LHCN-M2 (cell line): ENCODE results near the gene INPPL1. TPM values are rescaled to one million over a fixed set of nuclear protein-coding genes. Genes with fewer than 3 reads are reported as not detected.
"Not testable (repeated sequence)": the region's sequence is repeated elsewhere in the genome, so short reads cannot be mapped to it uniquely, and the experiment has no call there.

Experiments
- DNase-seq: peaks from one replicate; pipeline ENCODE4 v3.0.0-alpha.2; 2012; ENCODE audit warnings: low read depth
- total RNA-seq: library from RNA; depleted of rRNA; stranded (reverse); fragments of >200 nt; gene quantifications from 2 replicates; pipeline ENCODE4 v1.2.3, GENCODE V29; 2014

Gene INPPL1
- total RNA-seq, 1 experiment from 2014 or later = 140 TPM

DNA sequence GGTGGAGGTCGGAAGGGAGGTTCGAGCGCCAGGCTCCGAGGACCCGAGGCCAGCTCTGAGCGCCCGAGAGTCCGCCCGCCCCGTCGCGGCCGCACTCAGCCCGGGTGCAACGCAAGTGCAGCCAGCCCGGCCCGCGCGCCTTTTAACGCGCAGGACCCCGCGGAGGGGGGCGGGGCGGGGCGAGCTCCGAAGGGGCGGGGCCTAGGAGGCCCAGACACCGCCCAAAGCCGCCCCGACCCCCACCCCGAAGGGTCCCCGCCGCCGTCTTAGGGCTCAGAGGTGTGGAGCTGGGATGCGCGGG lies 19.4 kb downstream of the INPPL1 start, which contains the start of gene PHOX2A:
PHOX2A (minus strand) TSS at position 117 of the 301 bp plus-strand sequence. CDS start 172 bp downstream, outside the sequence.
- no peak for DNase-seq

- DNase-seq = no peak
Observed at GRCh38 chr11:72244361-72245262, 20.0 kb downstream of the INPPL1 start.

DNA sequence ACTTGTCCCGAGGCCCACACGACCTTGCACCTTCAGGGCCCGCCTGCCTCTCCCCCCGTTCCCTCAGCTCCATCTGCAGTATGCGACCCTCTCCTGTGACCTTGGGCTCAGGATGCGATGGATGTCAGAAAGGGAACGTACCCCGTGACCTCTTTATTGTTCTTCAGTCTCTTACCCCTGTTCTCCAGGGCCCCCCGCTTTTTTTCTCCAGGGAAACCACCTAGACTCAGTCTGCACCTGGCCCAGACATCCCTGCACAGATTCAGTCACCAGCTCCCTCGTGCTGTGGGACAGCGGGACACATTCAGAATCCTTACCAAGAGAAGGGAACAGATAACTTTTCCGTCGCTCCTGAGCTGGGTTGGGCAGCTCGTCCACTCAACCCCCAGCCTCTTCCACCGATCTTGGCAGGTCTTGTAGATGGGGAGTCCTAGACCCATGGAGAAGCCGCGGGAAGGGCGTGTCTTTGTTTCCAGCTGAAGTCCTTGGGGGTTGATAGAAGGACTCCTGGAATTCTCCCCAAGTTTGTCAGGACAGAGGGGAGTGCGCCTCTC lies 20.8 kb downstream of the INPPL1 start:
- DNase-seq = no peak

DNA sequence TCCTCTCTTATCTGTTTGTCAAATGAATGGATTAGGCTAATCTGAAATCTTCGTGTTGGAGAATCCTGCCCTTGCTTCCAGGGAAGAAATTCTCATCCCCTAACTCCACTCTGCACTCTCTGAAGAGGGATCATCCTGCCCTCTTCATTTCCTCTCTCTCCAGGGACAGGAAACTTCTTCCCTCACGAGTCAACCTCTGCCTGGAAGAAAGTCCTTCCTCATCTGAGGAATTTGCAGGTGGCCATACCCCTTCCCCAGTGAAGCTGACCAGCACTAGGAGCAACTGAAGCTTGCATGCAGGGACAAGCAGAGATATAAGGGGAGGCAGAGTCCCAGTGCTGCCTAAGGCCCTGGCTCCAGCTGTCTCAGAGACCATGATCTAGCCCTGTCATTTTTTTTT lies 23.0 kb downstream of the INPPL1 start:
- DNase-seq = no peak

DNA sequence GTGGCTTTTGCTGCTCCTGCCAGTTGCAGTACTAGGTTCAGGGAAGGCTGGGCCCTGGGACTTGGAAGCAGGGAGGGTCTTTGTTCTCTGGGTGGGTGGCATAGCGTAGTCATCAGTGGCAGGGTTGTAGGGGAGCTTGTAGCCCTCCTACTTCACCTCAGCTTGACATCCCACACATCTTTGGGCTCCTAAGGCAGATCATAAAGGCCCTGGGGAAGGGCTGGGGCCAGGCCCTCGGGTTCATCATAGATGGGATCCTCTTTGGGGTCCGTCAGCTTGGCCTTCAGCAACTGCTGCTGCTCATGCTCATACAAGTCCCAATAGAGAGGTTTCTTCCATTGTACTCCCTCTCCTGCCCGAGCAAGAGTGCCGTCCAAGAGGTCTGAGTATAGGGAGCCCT lies 25.4 kb downstream of the INPPL1 start:
- DNase-seq = no peak

GRCh38 chr11:72250661-72251464 lies 26.3 kb downstream of the INPPL1 start:
- DNase-seq = no peak

DNA sequence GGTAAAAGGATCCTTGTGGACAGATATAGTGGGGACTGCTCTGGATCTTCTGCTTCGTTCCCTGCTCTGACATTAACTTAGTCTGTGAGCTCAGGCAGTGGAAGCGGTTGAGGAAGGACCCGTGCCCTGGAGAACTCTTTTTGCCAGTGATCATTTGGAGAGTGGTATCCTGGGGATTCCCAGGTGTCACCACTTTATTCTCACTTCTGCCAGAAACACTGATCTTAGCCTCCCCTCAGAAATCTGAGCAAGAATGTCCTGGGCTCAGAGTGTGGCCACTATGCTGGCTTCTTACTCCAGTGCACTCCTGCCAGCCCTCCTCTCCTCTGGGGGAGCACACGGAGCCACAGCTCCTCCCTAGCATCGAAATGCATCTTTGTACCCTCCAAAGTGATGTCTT lies 27.0 kb downstream of the INPPL1 start:
- DNase-seq = no peak

- DNase-seq = no peak
Observed at GRCh38 chr11:72253392-72253791, 28.8 kb downstream of the INPPL1 start.

DNA sequence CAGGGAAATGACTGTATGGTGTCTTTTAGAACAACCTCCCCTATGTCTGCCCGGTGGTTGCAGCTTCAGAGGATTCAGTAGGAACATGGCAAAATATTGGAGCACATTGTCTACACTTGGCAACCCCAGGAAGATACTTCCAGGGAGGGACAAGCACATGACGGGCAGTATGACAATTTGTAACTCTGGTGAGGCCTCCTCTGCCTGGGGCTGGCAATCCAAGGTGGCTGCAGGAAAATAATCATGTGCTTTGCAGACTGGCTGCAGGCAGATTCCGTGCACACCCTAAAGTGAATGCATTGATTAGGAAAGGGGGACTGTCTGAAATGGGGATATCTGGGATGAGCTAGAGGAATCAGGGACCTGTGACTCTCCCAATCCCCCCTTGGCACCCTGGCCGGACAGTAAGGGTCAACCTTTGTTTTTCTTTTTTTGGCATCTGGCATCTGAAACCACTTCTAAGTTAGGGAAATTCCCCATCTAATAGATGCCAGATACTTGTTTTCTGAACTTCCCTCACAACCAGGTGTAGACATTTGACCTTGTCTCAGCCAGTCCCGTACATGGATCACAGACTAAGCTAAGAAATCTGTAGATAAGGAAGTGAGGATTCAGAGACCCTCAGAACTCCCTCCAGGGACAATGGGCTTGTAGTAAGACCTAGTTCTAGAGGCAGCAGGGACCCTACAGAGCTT lies 29.9 kb downstream of the INPPL1 start:
- no peak for DNase-seq

DNA sequence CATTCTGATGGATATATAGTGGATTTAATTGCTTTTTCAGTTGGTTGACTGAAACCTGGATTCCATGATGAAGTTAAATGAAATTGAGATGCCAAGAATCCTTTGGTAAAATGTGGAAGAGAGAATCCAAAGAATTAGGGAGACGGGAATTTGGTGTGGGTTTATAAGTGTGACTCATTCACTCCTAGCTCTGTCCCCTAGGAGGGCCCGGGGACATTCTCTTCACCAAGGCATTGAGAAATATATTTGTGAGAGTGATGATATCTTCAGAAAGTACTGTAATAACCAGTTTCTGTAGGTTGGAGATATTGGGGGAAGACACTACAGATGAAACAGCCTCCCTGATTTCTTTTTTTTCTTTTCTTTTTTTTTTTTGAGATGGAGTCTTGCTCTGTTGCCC lies 33.0 kb downstream of the INPPL1 start:
- DNase-seq = no peak

GRCh38 chr11:72259490-72259889 lies 34.9 kb downstream of the INPPL1 start:
- DNase-seq = no peak

- no peak for DNase-seq
Observed at GRCh38 chr11:72260574-72260973, 36.0 kb downstream of the INPPL1 start.

DNA sequence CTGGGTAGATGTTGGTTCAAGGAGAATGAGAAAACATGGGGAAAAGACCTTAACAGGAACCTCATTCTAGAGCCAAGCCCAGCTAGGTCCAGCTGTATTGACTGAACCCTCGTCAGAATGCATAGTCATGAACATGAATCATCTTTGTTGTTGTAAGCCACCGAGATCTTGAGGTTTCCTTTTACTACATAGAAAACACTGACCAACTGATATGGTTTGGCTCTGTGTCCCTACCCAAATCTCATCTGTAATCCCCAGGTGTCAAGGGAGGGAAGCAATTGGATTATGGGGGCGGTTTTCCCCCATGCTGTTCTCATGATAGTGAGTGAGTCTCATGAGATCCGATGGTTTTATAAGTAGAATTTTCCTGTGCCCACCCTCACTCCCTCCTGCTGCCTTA lies 38.8 kb downstream of the INPPL1 start:
- DNase-seq = peak; percentile 58

GRCh38 chr11:72265951-72266350 lies 41.4 kb downstream of the INPPL1 start:
- no peak for DNase-seq

- not testable (repeated sequence) for DNase-seq
Observed at GRCh38 chr11:72266960-72267359, 42.4 kb downstream of the INPPL1 start.

- no peak for DNase-seq
Observed at GRCh38 chr11:72267956-72268617, 43.5 kb downstream of the INPPL1 start.

DNA sequence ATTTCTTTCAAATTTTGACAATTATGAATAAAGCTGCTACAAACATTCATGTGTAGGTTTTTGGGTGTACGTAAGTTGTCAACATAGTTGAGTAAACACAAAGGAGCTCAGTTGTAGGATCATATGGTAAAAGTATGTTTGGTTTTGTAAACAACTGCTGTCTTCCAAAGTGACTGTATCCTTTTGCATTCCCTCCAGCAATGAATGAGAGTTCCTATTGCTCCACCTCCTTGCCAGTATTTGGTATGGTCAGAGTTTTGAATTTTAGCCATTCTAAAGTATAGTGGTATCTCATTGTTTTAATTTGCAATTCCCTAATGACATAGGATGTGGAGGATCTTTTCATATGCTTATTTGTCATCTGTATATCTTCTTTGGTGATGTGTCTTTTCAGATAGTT lies 47.4 kb downstream of the INPPL1 start:
- DNase-seq = no peak

GRCh38 chr11:72274435-72274834 lies 49.9 kb downstream of the INPPL1 start:
- peak; percentile 32 for DNase-seq

DNA sequence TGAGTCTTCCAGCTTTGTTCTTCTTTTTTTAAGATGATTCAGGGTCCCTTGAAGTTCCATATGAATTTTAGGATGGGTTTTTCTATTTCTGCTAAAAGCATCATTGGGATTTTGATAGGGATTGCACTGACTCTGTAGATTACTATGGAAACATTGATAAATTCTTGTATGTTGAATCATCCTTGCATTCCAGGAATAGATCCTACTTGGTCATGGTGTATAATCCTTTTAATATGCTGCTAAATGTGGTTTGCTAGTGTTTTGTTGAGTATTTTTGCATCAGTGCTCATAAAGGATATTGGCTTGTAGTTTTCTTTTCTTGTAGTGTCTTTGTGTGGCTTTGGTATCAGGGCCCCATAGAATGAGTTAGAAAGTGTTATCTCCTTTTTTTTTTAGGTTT lies 54.3 kb downstream of the INPPL1 start:
- DNase-seq = peak; percentile 56

GRCh38 chr11:72280037-72280436 lies 55.5 kb downstream of the INPPL1 start:
- no peak for DNase-seq

- DNase-seq = no peak
Observed at GRCh38 chr11:72280726-72281315, 56.3 kb downstream of the INPPL1 start.
